Uterus (tissue), 4 donors: Measurements from ENCODE around the gene FHAD1. TPM values are rescaled to one million over a fixed set of nuclear protein-coding genes. Genes with fewer than 3 reads are reported as not detected.

Source experiments
- DNase-seq, 2 donors: peaks; one replicate each; pipeline ENCODE4 v3.0.0-alpha.2; 2019 to 2020
- H3K27ac ChIP-seq, 2 donors: fragments of 200-600 bp; sonication (generic); 1 replicate in 1 of 2; 2 replicates in 1 of 2; pipeline ENCODE4 v1.5.1; 2016 to 2018
- H3K27me3 ChIP-seq, 2 donors: fragments of 200-600 bp; sonication (generic); one replicate each; pipeline ENCODE4 v1.5.1; 2018 to 2019; ENCODE audit warnings: control low read depth in 1 of 2
- H3K36me3 ChIP-seq, 2 donors: fragments of 200-600 bp; sonication (generic); one replicate each; pipeline ENCODE4 v1.5.1; 2019; ENCODE audit warnings: control low read depth in 1 of 2
- H3K4me1 ChIP-seq, 2 donors: fragments of 200-600 bp; sonication (generic); one replicate each; pipeline ENCODE4 v1.5.1; 2018 to 2019; ENCODE audit warnings: control low read depth in 1 of 2
- H3K4me3 ChIP-seq, 2 donors: fragments of 200-600 bp; sonication (generic); 1 replicate in 1 of 2; 2 replicates in 1 of 2; pipeline ENCODE4 v1.5.1; 2018 to 2019; ENCODE audit warnings: mild to moderate bottlenecking in 1 of 2
- H3K9me3 ChIP-seq, 2 donors: fragments of 200-600 bp; sonication (generic); one replicate each; pipeline ENCODE4 v1.5.1; 2019; ENCODE audit warnings: control low read depth in 1 of 2
- CTCF ChIP-seq, 4 experiments: fragments of 200-600 bp in 2 of 4; fragments of 450-650 bp in 2 of 4; sonication (generic) in 2 of 4; IDR thresholded peaks; one replicate each; pipeline ENCODE4 v1.5.1; 2016 to 2019; ENCODE audit warnings: antibody characterized with exemption in 4 of 4, mild to moderate bottlenecking in 2 of 4, moderate library complexity in 1 of 4
- POLR2A ChIP-seq, 2 donors: fragments of 450-650 bp; IDR thresholded peaks; one replicate each; pipeline ENCODE4 v1.6.1; 2016; ENCODE audit warnings: antibody characterized with exemption in 2 of 2, mild to moderate bottlenecking in 1 of 2, moderate library complexity in 1 of 2
- intact Hi-C: fragments of 100-400 bp; cut with DNase I; formaldehyde crosslinking; loops from one replicate; pipeline ENCODE4 v1.15.1; 2023; ENCODE audit warnings: low total_unique reads
- total RNA-seq, 4 donors: library from RNA; depleted of rRNA in 3 of 4; stranded (reverse); fragments of >200 nt in 3 of 4; gene quantifications; one replicate each; pipeline versions ENCODE4 v1.1.0 to v1.2.4, GENCODE V29; 2014 to 2023
- donor health status: DM: yes; HTN: yes; CAD: no.

The FHAD1 gene
- total RNA-seq, 4 donors from 2014 or later = 1.1 to 4.1 TPM; not detected in 2

GRCh38 chr1:15255582-15256149 lies 8.6 kb downstream of the FHAD1 start:
- Histone ChIP-seq H3K9me3 (no peaks in the 10 kb centered on the region), H3K27ac (no peak overlapping the region), H3K4me3 (no peak overlapping the region), H3K36me3 (no peaks in the 10 kb centered on the region), H3K4me1 (no peaks in the 10 kb centered on the region), H3K27me3 (no peaks in the 10 kb centered on the region)
- no peak for TF ChIP-seq CTCF (IDR thresholded peaks at IDR 0.05)
- TF ChIP-seq POLR2A (IDR thresholded peaks at IDR 0.05) = no peak
- no peak for DNase-seq
- intact Hi-C loops = no loop called here

- Histone ChIP-seq H3K4me1 (no peaks in the 10 kb centered on the region), H3K9me3 (no peaks in the 10 kb centered on the region), H3K4me3 (no peak overlapping the region), H3K27me3 (no peaks in the 10 kb centered on the region), H3K36me3 (no peaks in the 10 kb centered on the region), H3K27ac (no peak overlapping the region)
- intact Hi-C loops = no loop called here
- TF ChIP-seq CTCF (IDR thresholded peaks at IDR 0.05) = no peak
- TF ChIP-seq POLR2A (IDR thresholded peaks at IDR 0.05) = no peak
- no peak for DNase-seq
Observed at GRCh38 chr1:15256584-15256983, 9.6 kb downstream of the FHAD1 start.

- Histone ChIP-seq H3K27me3 (no peaks in the 10 kb centered on the region), H3K36me3 (no peaks in the 10 kb centered on the region), H3K9me3 (no peaks in the 10 kb centered on the region), H3K4me3 (no peak overlapping the region), H3K27ac (no peak overlapping the region), H3K4me1 (no peaks in the 10 kb centered on the region)
- no peak for DNase-seq
- TF ChIP-seq CTCF (IDR thresholded peaks at IDR 0.05) = no peak
- no peak for TF ChIP-seq POLR2A (IDR thresholded peaks at IDR 0.05)
- intact Hi-C loops = no loop called here
Observed at GRCh38 chr1:15257309-15257708, 10.3 kb downstream of the FHAD1 start.

GRCh38 chr1:15258833-15259621 lies 12.0 kb downstream of the FHAD1 start:
- no peaks in the 10 kb centered on the region for H3K4me1 ChIP-seq
- H3K27ac ChIP-seq = no peak overlapping the region
- no peaks in the 10 kb centered on the region for H3K36me3 ChIP-seq
- H3K27me3 ChIP-seq = no peaks in the 10 kb centered on the region
- DNase-seq = no peak
- no peak for TF ChIP-seq CTCF (IDR thresholded peaks at IDR 0.05)
- no peak for TF ChIP-seq POLR2A (IDR thresholded peaks at IDR 0.05)
- no peaks in the 10 kb centered on the region for H3K9me3 ChIP-seq
- intact Hi-C loops = no loop called here
- no peak overlapping the region for H3K4me3 ChIP-seq

GRCh38 chr1:15259622-15260007 lies 12.6 kb downstream of the FHAD1 start:
- intact Hi-C loops = loop anchor here (10.0 kb wide), 1 partner anchor 105 kb away; the partner anchor contains the start of gene TMEM51
- no peak overlapping the region for H3K4me3 ChIP-seq
- H3K27ac ChIP-seq = no peak overlapping the region
- DNase-seq = no peak
- no peaks in the 10 kb centered on the region for H3K27me3 ChIP-seq
- no peaks in the 10 kb centered on the region for H3K4me1 ChIP-seq
- H3K9me3 ChIP-seq = no peaks in the 10 kb centered on the region
- H3K36me3 ChIP-seq = no peaks in the 10 kb centered on the region
- TF ChIP-seq POLR2A (IDR thresholded peaks at IDR 0.05) (no peak), CTCF (IDR thresholded peaks at IDR 0.05) (no peak)
